SK-N-SH (cell line): ENCODE results near the gene FAAP24. TPM values are rescaled to one million over a fixed set of nuclear protein-coding genes. Genes with fewer than 3 reads are reported as not detected.

Experiments used
- CTCF ChIA-PET: fragments of 300-600, 350-600 bp; formaldehyde crosslinking; extraction: SDS; loops from one replicate; lab custom pipeline; 2021; lab: Yijun Ruan, JAX
- POLR2A ChIA-PET: fragments of 350-600 bp; sonication (Branson Sonifier 250); formaldehyde crosslinking; extraction: SDS; loops from one replicate; lab custom pipeline; 2020; ENCODE audit warnings: antibody characterized with exemption, inconsistent platforms; lab: Yijun Ruan, JAX
- DNase-seq: peaks from one replicate; pipeline ENCODE4 v3.0.0; 2012
- H2AFZ ChIP-seq: fragments of 200-600 bp; sonication (generic); 2 replicates; pipeline ENCODE4 v1.8.1; 2016; ENCODE audit warnings: antibody characterized with exemption, mild to moderate bottlenecking, low read depth
- H3F3A ChIP-seq: fragments of 200-600 bp; sonication (generic); replicated peaks from 2 replicates; pipeline ENCODE3; 2016; ENCODE audit warnings: antibody characterized with exemption, mild to moderate bottlenecking; ENCODE audit not compliant: insufficient read depth
- H3K27ac ChIP-seq, 2 experiments: fragments of 200-500 bp in 1 of 2; fragments of 200-600 bp in 1 of 2; sonication (Bioruptor generic) in 1 of 2; sonication (generic), shearing (Covaris generic) in 1 of 2; 2 replicates each; pipeline versions ENCODE4 v1.5.1 to v1.6.1; 2014 to 2016; ENCODE audit warnings: low read depth in 2 of 2, inconsistent platforms in 1 of 2, low read length in 1 of 2, mild to moderate bottlenecking in 1 of 2, mixed read lengths in 1 of 2
- H3K27me3 ChIP-seq: fragments of 200-600 bp; sonication (generic), shearing (Covaris generic); 2 replicates; pipeline ENCODE4 v1.6.1; 2016; ENCODE audit warnings: mixed run types; ENCODE audit not compliant: insufficient read depth
- H3K36me3 ChIP-seq, 2 experiments: fragments of 200-500 bp in 1 of 2; fragments of 200-600 bp in 1 of 2; sonication (Bioruptor generic) in 1 of 2; sonication (generic) in 1 of 2; replicated peaks in 1 of 2; 2 replicates each; pipeline versions ENCODE3 to v1.5.1; 2014 to 2016; ENCODE audit warnings: low read length in 1 of 2, mild to moderate bottlenecking in 1 of 2; ENCODE audit not compliant: insufficient read depth in 2 of 2, control insufficient read depth in 1 of 2
- H3K4me1 ChIP-seq, 2 experiments: fragments of 200-500 bp in 1 of 2; fragments of 200-600 bp in 1 of 2; sonication (Bioruptor generic) in 1 of 2; sonication (generic), shearing (Covaris generic) in 1 of 2; 2 replicates each; pipeline versions ENCODE4 v1.5.1 to v1.6.1; 2014 to 2016; ENCODE audit warnings: low read depth in 1 of 2, low read length in 1 of 2, mixed run types in 1 of 2; ENCODE audit not compliant: insufficient read depth in 2 of 2, control insufficient read depth in 1 of 2
- H3K4me2 ChIP-seq: fragments of 200-600 bp; sonication (generic), shearing (Covaris generic); 2 replicates; pipeline ENCODE4 v1.6.1; 2017; ENCODE audit warnings: mixed run types
- H3K4me3 ChIP-seq, 2 experiments: fragments of 200-500 bp in 1 of 2; fragments of 200-600 bp in 1 of 2; sonication (Bioruptor generic) in 1 of 2; sonication (generic), shearing (Covaris generic) in 1 of 2; 2 replicates each; pipeline versions ENCODE4 v1.5.1 to v1.8.1; 2014 to 2016; ENCODE audit warnings: low read depth in 2 of 2, inconsistent platforms in 1 of 2, low read length in 1 of 2, mild to moderate bottlenecking in 1 of 2, mixed read lengths in 1 of 2, moderate library complexity in 1 of 2
- H3K79me2 ChIP-seq: fragments of 200-600 bp; sonication (generic); 2 replicates; pipeline ENCODE4 v1.8.1; 2017; ENCODE audit warnings: mild to moderate bottlenecking; ENCODE audit not compliant: insufficient read depth
- H3K9ac ChIP-seq: fragments of 200-600 bp; sonication (generic); 2 replicates; pipeline ENCODE4 v1.6.1; 2017; ENCODE audit warnings: mixed run types
- H3K9me2 ChIP-seq: fragments of 200-600 bp; sonication (generic); 2 replicates; pipeline ENCODE4 v1.6.1; 2017; ENCODE audit warnings: mixed run types
- H3K9me3 ChIP-seq: fragments of 200-600 bp; sonication (generic); 2 replicates; pipeline ENCODE4 v1.6.1; 2017; ENCODE audit warnings: mixed run types, mild to moderate bottlenecking, moderate library complexity
- H4K20me1 ChIP-seq: fragments of 200-600 bp; sonication (generic); 2 replicates; pipeline ENCODE4 v1.6.1; 2017; ENCODE audit warnings: mild to moderate bottlenecking, mixed run types; ENCODE audit not compliant: insufficient read depth
- CHD2 ChIP-seq: fragments of 150-350 bp; IDR thresholded peaks from 2 replicates; pipeline ENCODE4 v1.6.1; 2018; ENCODE audit warnings: low read length; ENCODE audit not compliant: partially characterized antibody
- CTCF ChIP-seq: fragments of 200-600 bp; sonication (generic); IDR thresholded peaks from 2 replicates; pipeline ENCODE4 v1.6.1; 2017; ENCODE audit warnings: antibody characterized with exemption, mild to moderate bottlenecking, moderate library complexity
- EP300 ChIP-seq, 2 experiments: IDR thresholded peaks; 2 replicates each; pipeline versions ENCODE4 v1.4.0 to v1.6.1; 2012; ENCODE audit warnings: borderline replicate concordance in 1 of 2, low read depth in 1 of 2, low read length in 1 of 2
- FOSL2 ChIP-seq: IDR thresholded peaks from 2 replicates; pipeline ENCODE4 v1.4.0; 2012; ENCODE audit warnings: low read depth, mild to moderate bottlenecking, moderate library complexity, borderline replicate concordance
- FOXJ3 ChIP-seq: sonication (generic); formaldehyde crosslinking; IDR thresholded peaks from 2 replicates; pipeline ENCODE4 v1.5.1; 2020; ENCODE audit warnings: mild to moderate bottlenecking, missing genetic modification reagents
- GABPA ChIP-seq: IDR thresholded peaks from 2 replicates; pipeline ENCODE4 v1.4.0; 2012; ENCODE audit warnings: low read depth, mild to moderate bottlenecking
- GATA2 ChIP-seq: sonication (generic); formaldehyde crosslinking; IDR thresholded peaks from 2 replicates; pipeline ENCODE4 v1.5.0; 2020; ENCODE audit warnings: mild to moderate bottlenecking, missing genetic modification reagents
- MXI1 ChIP-seq: IDR thresholded peaks from 2 replicates; pipeline ENCODE4 v1.6.1; 2012; ENCODE audit warnings: mild to moderate bottlenecking, low read depth, low read length, improper control_type of control experiment
- NFIC ChIP-seq: IDR thresholded peaks from 2 replicates; pipeline ENCODE4 v1.4.0; 2012; ENCODE audit warnings: borderline replicate concordance
- NRF1 ChIP-seq: IDR thresholded peaks from 2 replicates; pipeline ENCODE4 v1.6.1; 2012; ENCODE audit warnings: low read depth, mild to moderate bottlenecking, low read length
- PBX3 ChIP-seq: IDR thresholded peaks from 2 replicates; pipeline ENCODE4; 2012
- RAD21 ChIP-seq: IDR thresholded peaks from 2 replicates; pipeline ENCODE4 v1.6.1; 2012; ENCODE audit warnings: mild to moderate bottlenecking, low read length
- SMC3 ChIP-seq: IDR thresholded peaks from 2 replicates; pipeline ENCODE4 v1.6.1; 2012; ENCODE audit warnings: low read depth, low read length, improper control_type of control experiment
- TAF1 ChIP-seq: IDR thresholded peaks from 2 replicates; pipeline ENCODE4 v1.6.1; 2012; ENCODE audit warnings: low read depth, mild to moderate bottlenecking, low read length, moderate library complexity, borderline replicate concordance
- YY1 ChIP-seq: IDR thresholded peaks from 2 replicates; pipeline ENCODE4 v1.4.0; 2012; ENCODE audit warnings: low read depth, mild to moderate bottlenecking
- WGBS: methylation state at CpG from one replicate; pipeline ENCODE4 v1.1.6; 2017; ENCODE audit warnings: low lambda C conversion rate; 5-methylcytosine and 5-hydroxymethylcytosine counted together
- polyA plus RNA-seq, 3 experiments: library from polyadenylated mRNA; depleted of rRNA; stranded (reverse); fragments of >200 nt; gene quantifications; 2 replicates each; pipeline ENCODE4 v1.2.3, GENCODE V29; 2012
- TF ChIP-seq, protein P1 (sequence below): fragments of 150-350 bp; IDR thresholded peaks from 2 replicates; pipeline ENCODE4 v1.6.1; 2016; ENCODE audit warnings: mild to moderate bottlenecking, low read depth, low read length
- TF ChIP-seq, protein P2 (sequence below): IDR thresholded peaks from 2 replicates; pipeline ENCODE4 v1.4.0; 2012; ENCODE audit warnings: low read depth, borderline replicate concordance
- TF ChIP-seq, protein P3 (sequence below): IDR thresholded peaks from 2 replicates; pipeline ENCODE4 v1.4.0; 2012; ENCODE audit warnings: low read depth, borderline replicate concordance

The FAAP24 gene
- polyA plus RNA-seq, 1 of the 3 experiments (the other 2 are of a cell fraction), result 3.3 TPM

GRCh38 chr19:33000510-33000909 lies 28.5 kb downstream of the FAAP24 start:
- Histone ChIP-seq H3K4me3 (no peak overlapping the region), H3K4me1 (peaks cover 0 to 10% of the 10 kb centered on the region in 2 experiments; a peak in 1 of 4 replicates), H2AFZ (no peak overlapping the region), H3F3A (no peaks in the 10 kb centered on the region), H3K9me2 (no peaks in the 10 kb centered on the region), H3K9me3 (no peaks in the 10 kb centered on the region), H3K4me2 (no peak overlapping the region), H3K79me2 (no peaks in the 10 kb centered on the region), H4K20me1 (no peaks in the 10 kb centered on the region), H3K27me3 (no peaks in the 10 kb centered on the region), H3K9ac (no peak overlapping the region), H3K36me3 (peaks cover 0 to 3% of the 10 kb centered on the region in 2 experiments), H3K27ac (no peak overlapping the region)
- TF ChIP-seq SMC3 (no peak), FOXJ3 (CRISPR knock-in tag) (no peak), NRF1 (no peak), TAF1 (no peak), FOSL2 (no peak), RAD21 (no peak), YY1 (no peak), CHD2 (no peak), PBX3 (no peak), EP300 (IDR thresholded peaks at IDR 0.05; ENCODE audit: borderline replicate concordance in 1 of 2, low read depth in 1 of 2, low read length in 1 of 2) (no peak), NFIC (no peak), GATA2 (no peak), CTCF (no peak), GABPA (no peak), MXI1 (no peak)
- TF ChIP-seq, protein P1, sequence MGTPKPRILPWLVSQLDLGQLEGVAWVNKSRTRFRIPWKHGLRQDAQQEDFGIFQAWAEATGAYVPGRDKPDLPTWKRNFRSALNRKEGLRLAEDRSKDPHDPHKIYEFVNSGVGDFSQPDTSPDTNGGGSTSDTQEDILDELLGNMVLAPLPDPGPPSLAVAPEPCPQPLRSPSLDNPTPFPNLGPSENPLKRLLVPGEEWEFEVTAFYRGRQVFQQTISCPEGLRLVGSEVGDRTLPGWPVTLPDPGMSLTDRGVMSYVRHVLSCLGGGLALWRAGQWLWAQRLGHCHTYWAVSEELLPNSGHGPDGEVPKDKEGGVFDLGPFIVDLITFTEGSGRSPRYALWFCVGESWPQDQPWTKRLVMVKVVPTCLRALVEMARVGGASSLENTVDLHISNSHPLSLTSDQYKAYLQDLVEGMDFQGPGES, result no peak
- TF ChIP-seq, protein P2, sequence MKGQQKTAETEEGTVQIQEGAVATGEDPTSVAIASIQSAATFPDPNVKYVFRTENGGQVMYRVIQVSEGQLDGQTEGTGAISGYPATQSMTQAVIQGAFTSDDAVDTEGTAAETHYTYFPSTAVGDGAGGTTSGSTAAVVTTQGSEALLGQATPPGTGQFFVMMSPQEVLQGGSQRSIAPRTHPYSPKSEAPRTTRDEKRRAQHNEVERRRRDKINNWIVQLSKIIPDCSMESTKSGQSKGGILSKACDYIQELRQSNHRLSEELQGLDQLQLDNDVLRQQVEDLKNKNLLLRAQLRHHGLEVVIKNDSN, result no peak
- TF ChIP-seq, protein P3, sequence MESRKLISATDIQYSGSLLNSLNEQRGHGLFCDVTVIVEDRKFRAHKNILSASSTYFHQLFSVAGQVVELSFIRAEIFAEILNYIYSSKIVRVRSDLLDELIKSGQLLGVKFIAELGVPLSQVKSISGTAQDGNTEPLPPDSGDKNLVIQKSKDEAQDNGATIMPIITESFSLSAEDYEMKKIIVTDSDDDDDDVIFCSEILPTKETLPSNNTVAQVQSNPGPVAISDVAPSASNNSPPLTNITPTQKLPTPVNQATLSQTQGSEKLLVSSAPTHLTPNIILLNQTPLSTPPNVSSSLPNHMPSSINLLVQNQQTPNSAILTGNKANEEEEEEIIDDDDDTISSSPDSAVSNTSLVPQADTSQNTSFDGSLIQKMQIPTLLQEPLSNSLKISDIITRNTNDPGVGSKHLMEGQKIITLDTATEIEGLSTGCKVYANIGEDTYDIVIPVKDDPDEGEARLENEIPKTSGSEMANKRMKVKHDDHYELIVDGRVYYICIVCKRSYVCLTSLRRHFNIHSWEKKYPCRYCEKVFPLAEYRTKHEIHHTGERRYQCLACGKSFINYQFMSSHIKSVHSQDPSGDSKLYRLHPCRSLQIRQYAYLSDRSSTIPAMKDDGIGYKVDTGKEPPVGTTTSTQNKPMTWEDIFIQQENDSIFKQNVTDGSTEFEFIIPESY, result no peak
- no peak for DNase-seq
- ChIA-PET CTCF (no interaction called here), POLR2A (no interaction called here)
- WGBS, result 98% methylated on average over 8 of the region's 8 CpGs
